Measurements from ENCODE around the gene TANC1. TPM values are rescaled to one million over a fixed set of nuclear protein-coding genes. Genes with fewer than 3 reads are reported as not detected.
A peak's percentile ranks its signal among the peaks of the same experiment; 100 is the strongest.

Gene TANC1
- total RNA-seq, 1 experiment from 2014 or later: 26.5 TPM

DNA sequence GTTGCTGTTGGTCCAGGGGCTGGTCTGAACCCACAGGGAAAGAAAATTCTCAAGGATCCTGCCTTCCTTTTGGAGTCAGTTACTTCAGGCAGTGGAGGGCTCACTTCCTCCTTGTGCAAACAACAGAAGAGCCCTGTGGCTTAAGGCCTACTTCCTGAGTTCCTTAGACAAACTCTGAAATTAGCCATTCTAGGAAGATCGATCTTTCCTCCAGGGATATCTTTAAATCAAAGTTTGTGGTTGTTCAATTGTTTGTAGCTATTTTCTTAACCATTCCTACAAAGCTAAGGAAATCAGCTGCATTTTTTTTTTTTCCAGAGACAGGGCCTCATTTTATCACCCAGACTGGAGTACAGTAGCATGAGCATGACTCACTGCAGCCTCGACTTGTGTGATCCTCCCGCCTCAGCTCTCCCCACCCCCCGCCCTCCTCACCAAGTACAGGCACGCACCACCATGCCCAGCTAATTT lies 156.0 kb downstream of the TANC1 start:
- peaks cover 61% of the 10 kb centered on the region for H3K4me1 ChIP-seq (replicated peaks)
- H3K27me3 ChIP-seq (replicated peaks): no peaks in the 10 kb centered on the region
- H3K36me3 ChIP-seq: peaks cover 7% of the 10 kb centered on the region; the same call in 1 of the 2 replicates
- H3K27ac ChIP-seq: peak overlapping the region; percentile 87
- DNase-seq (ENCODE audit: low read depth in 1 of 2, low spot score in 2 of 2): peak; percentile 89 to 96
- H3K4me3 ChIP-seq: no peak overlapping the region
- H3K9me3 ChIP-seq (replicated peaks): no peaks in the 10 kb centered on the region

DNA sequence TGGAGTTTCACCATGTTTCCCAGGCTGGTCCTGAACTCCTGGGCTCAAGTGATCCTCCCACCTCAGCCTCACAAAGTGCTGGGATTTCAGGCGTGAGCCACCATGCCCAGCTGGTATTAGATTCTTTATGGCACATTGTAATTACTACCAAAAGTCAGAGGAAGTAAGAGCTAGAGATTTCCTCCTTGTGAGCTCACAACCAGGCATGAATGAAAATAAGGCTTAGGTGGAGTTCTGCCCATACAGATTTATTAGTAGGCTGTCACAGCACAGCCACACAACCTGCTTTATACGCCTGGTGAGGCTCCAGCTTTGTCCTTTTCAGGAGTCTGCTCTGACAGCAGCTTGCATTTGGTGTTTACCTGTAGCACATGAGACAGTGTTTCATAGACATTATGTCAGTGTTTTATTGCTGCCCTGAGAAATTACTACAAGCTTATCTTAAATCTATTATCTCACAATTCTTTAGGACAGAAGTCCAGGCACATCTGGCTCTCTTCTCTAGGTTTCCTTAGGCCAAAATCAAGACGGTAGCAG lies 156.6 kb downstream of the TANC1 start:
- peak overlapping the region; percentile 87 for H3K27ac ChIP-seq
- no peak for DNase-seq (ENCODE audit: low read depth in 1 of 2, low spot score in 2 of 2)
- H3K4me1 ChIP-seq (replicated peaks): peaks cover 60% of the 10 kb centered on the region
- no peaks in the 10 kb centered on the region for H3K9me3 ChIP-seq (replicated peaks)
- peaks cover 7% of the 10 kb centered on the region; the same call in 1 of the 2 replicates for H3K36me3 ChIP-seq
- no peaks in the 10 kb centered on the region for H3K27me3 ChIP-seq (replicated peaks)
- H3K4me3 ChIP-seq: no peak overlapping the region

DNA sequence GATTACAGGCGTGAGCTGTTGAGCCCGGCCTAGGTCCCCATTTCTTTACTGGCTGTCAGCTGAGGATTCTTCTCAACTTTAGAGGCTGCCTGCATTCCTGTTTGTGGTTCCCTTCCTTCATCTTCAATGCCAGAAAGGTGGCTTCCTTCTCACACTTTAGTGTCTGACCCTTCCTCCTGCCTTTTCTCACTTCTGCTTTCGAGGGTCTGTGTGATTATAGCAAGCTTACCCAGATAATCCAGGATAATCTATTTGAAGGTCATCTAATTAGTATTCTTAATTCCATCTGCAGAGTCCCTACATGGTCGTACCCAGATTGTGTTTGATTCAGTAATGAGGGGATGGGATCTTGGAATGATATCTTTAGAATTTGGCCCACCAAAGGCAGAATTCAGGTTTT lies 157.4 kb downstream of the TANC1 start:
- no peak for DNase-seq (ENCODE audit: low read depth in 1 of 2, low spot score in 2 of 2)
- H3K27ac ChIP-seq: peak overlapping the region; percentile 87
- H3K27me3 ChIP-seq (replicated peaks): no peaks in the 10 kb centered on the region
- no peak overlapping the region for H3K4me3 ChIP-seq
- peaks cover 60% of the 10 kb centered on the region for H3K4me1 ChIP-seq (replicated peaks)
- H3K36me3 ChIP-seq: peaks cover 7% of the 10 kb centered on the region; the same call in 1 of the 2 replicates
- no peaks in the 10 kb centered on the region for H3K9me3 ChIP-seq (replicated peaks)

DNA sequence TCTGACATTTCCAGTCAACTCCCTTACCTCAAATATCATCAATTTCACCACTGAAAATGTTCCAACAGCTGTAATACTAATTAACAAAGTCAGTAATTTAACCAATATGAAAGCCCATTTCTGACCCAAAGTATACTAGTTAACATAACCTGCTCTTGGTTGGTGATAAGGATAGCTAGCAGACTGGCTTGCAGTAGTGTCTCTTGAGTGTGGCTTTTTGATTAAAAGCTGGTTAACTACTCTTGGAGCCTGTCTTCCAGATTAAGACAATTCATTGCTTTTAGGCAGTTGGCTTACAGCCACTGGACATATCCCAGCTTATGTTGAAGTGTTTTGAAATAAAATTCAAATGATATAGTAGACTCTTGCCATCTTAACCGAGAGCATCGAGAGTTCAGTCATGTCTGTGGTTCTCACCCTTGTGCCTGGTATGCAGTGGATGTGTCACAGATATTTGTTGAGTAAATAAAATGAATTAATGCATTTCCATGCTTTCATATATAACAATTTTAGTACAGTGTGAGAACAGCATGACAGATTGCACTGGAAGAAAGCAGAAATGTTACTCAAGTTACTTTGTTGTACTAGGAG lies 158.1 kb downstream of the TANC1 start:
- peak in 1 of 2 experiments; percentile 60 for DNase-seq (ENCODE audit: low read depth in 1 of 2, low spot score in 2 of 2)
- no peaks in the 10 kb centered on the region for H3K9me3 ChIP-seq (replicated peaks)
- no peaks in the 10 kb centered on the region for H3K27me3 ChIP-seq (replicated peaks)
- peak overlapping the region; percentile 87 for H3K27ac ChIP-seq
- peaks cover 65% of the 10 kb centered on the region for H3K4me1 ChIP-seq (replicated peaks)
- H3K4me3 ChIP-seq: no peak overlapping the region
- peaks cover 7% of the 10 kb centered on the region; the same call in 1 of the 2 replicates for H3K36me3 ChIP-seq

DNA sequence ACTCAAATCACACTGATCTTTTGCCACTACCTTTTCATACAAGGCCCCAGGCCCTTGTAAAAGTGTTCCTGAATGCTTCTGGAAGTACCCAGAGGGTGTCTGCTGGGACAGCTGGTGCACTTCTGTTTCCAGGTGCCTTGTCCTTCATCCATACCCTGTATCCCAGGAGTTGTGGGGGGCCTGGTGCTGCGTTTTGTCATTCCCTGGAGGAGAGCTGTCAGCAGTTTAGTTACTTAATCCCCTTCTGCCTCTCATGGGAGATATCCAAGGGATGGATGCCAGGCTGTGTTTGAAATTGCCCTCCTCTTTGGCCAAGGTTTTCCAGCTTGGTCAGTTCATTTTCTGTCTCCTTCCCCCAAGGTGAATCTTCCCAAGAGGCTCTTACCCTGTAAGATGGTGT lies 159.8 kb downstream of the TANC1 start:
- Histone ChIP-seq H3K4me3 (no peak overlapping the region), H3K27me3 (replicated peaks) (no peaks in the 10 kb centered on the region), H3K4me1 (replicated peaks) (peaks cover 77% of the 10 kb centered on the region), H3K27ac (no peak overlapping the region), H3K36me3 (peaks cover 7% of the 10 kb centered on the region; the same call in 1 of the 2 replicates), H3K9me3 (replicated peaks) (no peaks in the 10 kb centered on the region)
- DNase-seq (ENCODE audit: low read depth in 1 of 2, low spot score in 2 of 2): no peak

DNA sequence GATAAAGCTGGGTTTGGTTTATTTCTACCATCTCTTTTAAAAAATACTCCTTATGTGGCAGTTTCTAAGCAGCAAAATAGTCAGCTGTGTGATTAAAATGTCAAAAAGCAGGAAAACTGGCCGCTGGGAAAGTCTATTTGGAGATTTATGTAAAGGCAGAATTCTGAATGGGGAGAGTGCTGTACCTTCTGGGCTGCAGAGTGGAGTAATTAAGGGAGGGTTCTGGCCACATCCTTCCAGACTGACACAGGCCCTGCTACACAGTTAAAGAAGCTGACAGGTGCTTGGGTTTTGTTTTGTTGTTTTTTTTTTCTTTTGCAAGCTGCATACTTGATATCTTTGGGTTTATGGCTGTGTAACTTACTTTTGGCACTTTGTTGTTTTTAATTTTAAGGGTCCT lies 160.8 kb downstream of the TANC1 start:
- Histone ChIP-seq H3K4me3 (no peak overlapping the region), H3K4me1 (replicated peaks) (peaks cover 77% of the 10 kb centered on the region)
- no peak for DNase-seq (ENCODE audit: low read depth in 1 of 2, low spot score in 2 of 2)

DNA sequence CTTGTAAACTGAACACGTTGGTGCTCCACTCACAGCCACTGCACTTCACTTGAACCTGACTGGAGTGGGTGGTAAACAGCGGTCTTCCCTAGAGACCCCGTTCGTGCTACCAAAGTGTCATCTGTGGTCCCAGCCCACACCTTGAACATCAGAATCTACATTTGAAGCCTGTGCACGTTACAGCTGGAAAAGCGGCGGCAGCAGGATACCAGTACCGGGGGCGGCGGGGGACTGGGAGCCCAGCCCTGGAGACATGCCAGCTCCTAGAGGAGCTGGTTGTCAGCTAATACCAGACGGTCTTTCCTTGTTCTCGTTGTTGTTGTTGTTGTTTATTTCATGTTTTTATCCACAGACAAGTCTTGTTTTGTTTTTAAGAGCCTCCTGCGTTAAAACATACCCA lies 161.4 kb downstream of the TANC1 start:
- peak overlapping the region; percentile 57 for H3K27ac ChIP-seq
- no peak for DNase-seq (ENCODE audit: low read depth in 1 of 2, low spot score in 2 of 2)
- peaks cover 7% of the 10 kb centered on the region; the same call in 1 of the 2 replicates for H3K36me3 ChIP-seq
- H3K4me3 ChIP-seq: no peak overlapping the region
- no peaks in the 10 kb centered on the region for H3K9me3 ChIP-seq (replicated peaks)
- H3K4me1 ChIP-seq (replicated peaks): peaks cover 77% of the 10 kb centered on the region
- H3K27me3 ChIP-seq (replicated peaks): no peaks in the 10 kb centered on the region

More for the DNA sequence above, 160.8 kb downstream of the TANC1 start:
- Histone ChIP-seq H3K9me3 (replicated peaks) (no peaks in the 10 kb centered on the region), H3K36me3 (peaks cover 7% of the 10 kb centered on the region; the same call in 1 of the 2 replicates), H3K27ac (no peak overlapping the region), H3K27me3 (replicated peaks) (no peaks in the 10 kb centered on the region)

DNA sequence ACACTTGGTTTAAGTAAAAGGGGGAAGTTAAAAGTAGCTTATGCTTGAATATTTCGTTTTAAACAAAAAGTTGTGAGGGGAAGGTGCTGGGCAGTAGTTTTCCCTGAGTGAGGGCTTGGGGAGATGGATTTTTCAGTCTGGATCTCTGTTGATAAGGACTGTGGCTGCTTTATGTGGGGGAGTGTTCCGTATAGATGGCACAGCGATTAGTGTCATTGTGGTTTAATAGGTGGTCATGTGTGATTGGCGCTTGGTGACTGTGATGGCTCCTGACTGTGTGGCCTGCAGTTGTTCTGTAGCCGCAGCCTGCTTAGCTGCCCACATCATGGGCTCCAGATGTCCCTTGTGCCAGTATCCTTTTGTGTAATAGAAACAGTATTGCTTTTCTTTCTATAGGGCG lies 161.9 kb downstream of the TANC1 start:
- peak; percentile 45 to 58 for DNase-seq (ENCODE audit: low read depth in 1 of 2, low spot score in 2 of 2)
- H3K27me3 ChIP-seq (replicated peaks): no peaks in the 10 kb centered on the region
- H3K36me3 ChIP-seq: peaks cover 7% of the 10 kb centered on the region; the same call in 1 of the 2 replicates
- peaks cover 77% of the 10 kb centered on the region for H3K4me1 ChIP-seq (replicated peaks)
- H3K27ac ChIP-seq: peak overlapping the region; percentile 57
- no peak overlapping the region for H3K4me3 ChIP-seq
- H3K9me3 ChIP-seq (replicated peaks): no peaks in the 10 kb centered on the region

DNA sequence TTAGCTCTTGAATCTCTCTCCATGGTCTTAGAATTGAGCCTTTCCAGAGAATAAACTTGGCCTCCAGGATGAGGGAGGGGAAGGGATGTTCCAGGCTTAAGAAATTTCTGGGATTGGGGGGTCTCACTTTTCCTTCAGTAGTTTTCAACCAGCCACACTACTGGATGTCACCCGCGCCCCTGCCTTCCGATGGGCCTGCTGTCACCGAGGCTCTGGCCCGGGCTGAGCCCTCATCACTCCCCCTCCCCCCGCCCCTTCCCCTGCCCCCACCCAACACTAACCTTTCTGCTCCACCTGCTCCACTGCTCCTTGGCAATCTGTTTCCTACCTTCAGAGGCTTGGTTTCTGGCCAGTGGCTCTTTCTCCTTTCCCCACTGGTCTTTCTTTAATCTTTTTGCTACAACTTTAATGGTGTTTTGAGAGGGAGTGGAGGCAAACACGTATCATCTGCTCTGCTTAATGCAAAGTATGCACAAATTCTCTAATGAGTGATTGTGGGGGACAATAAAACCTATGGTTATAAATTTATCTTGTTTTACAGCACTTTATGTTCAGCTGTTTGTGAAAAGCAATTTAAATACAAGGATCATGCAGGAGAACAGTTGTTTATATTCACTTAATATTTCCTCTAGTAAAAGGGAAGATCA lies 162.9 kb downstream of the TANC1 start:
- Histone ChIP-seq H3K27ac (peak overlapping the region; percentile 92), H3K36me3 (peaks cover 7% of the 10 kb centered on the region; the same call in 1 of the 2 replicates), H3K4me1 (replicated peaks) (peaks cover 74% of the 10 kb centered on the region), H3K4me3 (no peak overlapping the region), H3K9me3 (replicated peaks) (no peaks in the 10 kb centered on the region), H3K27me3 (replicated peaks) (no peaks in the 10 kb centered on the region)
- DNase-seq (ENCODE audit: low read depth in 1 of 2, low spot score in 2 of 2): no peak

DNA sequence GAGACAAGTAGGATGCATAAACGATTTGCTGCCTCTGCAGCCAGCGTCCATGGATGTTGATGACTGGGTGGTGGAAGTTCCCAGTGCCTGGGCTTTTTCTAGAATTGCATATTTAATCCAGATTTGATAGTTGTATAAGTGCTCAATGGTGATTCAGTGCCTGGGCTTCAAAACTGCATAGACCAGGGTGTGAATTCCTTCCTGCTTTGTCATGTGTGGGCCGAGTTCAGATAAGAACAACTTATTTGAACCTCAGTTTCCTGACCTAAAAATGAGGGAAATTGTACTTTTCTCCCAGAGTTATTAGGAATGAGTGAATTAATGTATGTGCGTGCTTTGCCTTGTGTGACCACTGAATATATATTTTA lies 163.5 kb downstream of the TANC1 start:
- Histone ChIP-seq H3K9me3 (replicated peaks) (no peaks in the 10 kb centered on the region), H3K4me1 (replicated peaks) (peaks cover 74% of the 10 kb centered on the region), H3K4me3 (no peak overlapping the region), H3K36me3 (peaks cover 7% of the 10 kb centered on the region; the same call in 1 of the 2 replicates), H3K27ac (peak overlapping the region; percentile 92), H3K27me3 (replicated peaks) (no peaks in the 10 kb centered on the region)
- DNase-seq (ENCODE audit: low read depth in 1 of 2, low spot score in 2 of 2): peak; percentile 79 to 80

DNA sequence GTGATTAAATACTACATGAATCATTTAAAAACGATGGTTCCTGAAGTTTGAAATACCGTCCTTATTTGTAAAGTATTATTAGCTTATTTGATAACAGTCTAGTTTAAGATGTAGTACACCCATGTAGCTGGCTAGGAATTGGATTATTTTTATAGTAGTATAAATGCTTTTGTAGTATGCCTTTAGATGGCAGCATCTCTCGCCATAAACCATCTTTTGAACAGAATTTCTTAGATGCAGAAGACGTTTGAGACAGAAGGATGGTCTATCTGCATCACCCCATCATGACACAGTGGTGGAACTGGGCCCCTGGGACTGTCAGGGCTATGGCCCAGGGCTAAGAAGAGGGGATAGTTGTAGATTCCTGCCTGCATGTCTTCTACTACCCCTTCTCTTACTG lies 165.4 kb downstream of the TANC1 start:
- Histone ChIP-seq H3K36me3 (no peaks in the 10 kb centered on the region), H3K9me3 (replicated peaks) (no peaks in the 10 kb centered on the region), H3K4me3 (no peak overlapping the region), H3K27me3 (replicated peaks) (no peaks in the 10 kb centered on the region), H3K27ac (no peak overlapping the region), H3K4me1 (replicated peaks) (peaks cover 89% of the 10 kb centered on the region)
- DNase-seq (ENCODE audit: low read depth in 1 of 2, low spot score in 2 of 2): peak in 1 of 2 experiments; percentile 24

DNA sequence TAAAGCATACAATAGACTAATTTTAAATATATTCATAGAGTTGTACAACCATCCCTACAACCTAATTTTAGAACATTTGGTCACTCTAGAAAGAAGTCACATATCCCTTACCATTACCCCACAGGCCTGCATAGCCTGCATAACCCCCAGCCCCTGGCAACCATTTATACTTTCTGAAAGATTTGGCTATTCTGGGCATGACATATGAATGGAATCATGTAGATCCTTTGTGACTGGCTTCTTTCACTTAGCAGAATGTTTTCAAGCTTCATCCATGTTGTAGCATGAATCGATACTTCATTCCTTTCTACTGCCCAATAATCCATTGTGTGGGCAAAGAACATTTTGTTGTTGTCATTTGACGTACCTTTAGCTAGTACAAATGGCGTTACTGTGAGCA lies 166.5 kb downstream of the TANC1 start:
- Histone ChIP-seq H3K27ac (peak overlapping the region; percentile 91), H3K27me3 (replicated peaks) (no peaks in the 10 kb centered on the region), H3K4me1 (replicated peaks) (peaks cover 96% of the 10 kb centered on the region), H3K36me3 (no peaks in the 10 kb centered on the region), H3K4me3 (no peak overlapping the region), H3K9me3 (replicated peaks) (no peaks in the 10 kb centered on the region)
- no peak for DNase-seq (ENCODE audit: low read depth in 1 of 2, low spot score in 2 of 2)

DNA sequence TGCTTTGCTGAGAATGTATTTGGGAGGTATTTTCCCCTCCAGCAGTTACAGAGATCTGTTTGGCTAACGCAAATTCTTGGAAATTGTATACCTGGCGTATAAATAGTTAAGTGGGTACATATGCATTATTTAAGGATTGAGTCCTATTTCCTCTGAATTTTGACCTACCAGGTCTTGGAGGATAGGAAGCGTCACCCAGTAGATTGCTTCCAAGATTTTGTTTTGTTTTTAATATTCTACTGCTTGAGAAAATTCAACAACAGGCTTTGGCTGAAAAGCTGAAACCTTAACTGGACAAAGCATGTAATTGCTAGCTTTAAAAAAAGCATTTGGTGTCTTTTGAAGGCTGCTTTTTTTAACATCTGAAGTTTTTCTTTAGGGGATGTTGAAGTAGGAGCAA lies 168.0 kb downstream of the TANC1 start:
- H3K9me3 ChIP-seq (replicated peaks): no peaks in the 10 kb centered on the region
- no peaks in the 10 kb centered on the region for H3K27me3 ChIP-seq (replicated peaks)
- no peak overlapping the region for H3K4me3 ChIP-seq
- peak overlapping the region; percentile 91 for H3K27ac ChIP-seq
- DNase-seq (ENCODE audit: low read depth in 1 of 2, low spot score in 2 of 2): no peak
- peaks cover 6% of the 10 kb centered on the region; the same call in 1 of the 2 replicates for H3K36me3 ChIP-seq
- peaks cover 97% of the 10 kb centered on the region for H3K4me1 ChIP-seq (replicated peaks)

Data from SJSA1 (cell line).